ENCODE results near the gene STAB2.

STAB2 gene

GRCh38 chr12:103586132-103586531 is 941 bp upstream of the STAB2 start:
- Histone ChIP-seq H3K4me3 (ENCODE audit: insufficient read depth, low read length, poor library complexity, severe bottlenecking) (no peak overlapping the region), H3K79me2 (ENCODE audit: insufficient read depth, low read length) (no peaks in the 10 kb centered on the region), H3K36me3 (ENCODE audit: low read length) (no peaks in the 10 kb centered on the region), H3K9me3 (ENCODE audit: insufficient read depth, low read length) (no peaks in the 10 kb centered on the region), H3K9ac (ENCODE audit: low read length) (no peak overlapping the region), H3K27ac (ENCODE audit: low read depth, low read length) (no peak overlapping the region), H3F3A (ENCODE audit: insufficient read depth) (no peaks in the 10 kb centered on the region), H3K4me2 (ENCODE audit: low read depth, low read length, poor library complexity, severe bottlenecking) (no peak overlapping the region), H3K9me2 (replicated peaks; ENCODE audit: insufficient read depth, low read length) (no peaks in the 10 kb centered on the region), H3K27me3 (ENCODE audit: low read length) (no peaks in the 10 kb centered on the region), H2AFZ (ENCODE audit: low read depth, low read length, severe bottlenecking) (no peak overlapping the region), H4K20me1 (ENCODE audit: low read depth, low read length) (no peaks in the 10 kb centered on the region)
- TF ChIP-seq CTCF (IDR thresholded peaks at IDR 0.05; ENCODE audit: insufficient read depth, low read length, poor library complexity, severe bottlenecking) (no peak), EZH2phosphoT487 (conservative IDR thresholded peaks at IDR 0.05; ENCODE audit: low read length) (no peak)

- no peaks in the 10 kb centered on the region for H3K27me3 ChIP-seq (ENCODE audit: low read length)
- no peaks in the 10 kb centered on the region for H3K9me2 ChIP-seq (replicated peaks; ENCODE audit: insufficient read depth, low read length)
- H3K27ac ChIP-seq (ENCODE audit: low read depth, low read length) = no peak overlapping the region
- no peak overlapping the region for H3K4me3 ChIP-seq (ENCODE audit: insufficient read depth, low read length, poor library complexity, severe bottlenecking)
- no peaks in the 10 kb centered on the region for H3F3A ChIP-seq (ENCODE audit: insufficient read depth)
- H3K4me2 ChIP-seq (ENCODE audit: low read depth, low read length, poor library complexity, severe bottlenecking) = no peak overlapping the region
- no peak for TF ChIP-seq CTCF (IDR thresholded peaks at IDR 0.05; ENCODE audit: insufficient read depth, low read length, poor library complexity, severe bottlenecking)
- TF ChIP-seq EZH2phosphoT487 (conservative IDR thresholded peaks at IDR 0.05; ENCODE audit: low read length) = no peak
- no peak overlapping the region for H2AFZ ChIP-seq (ENCODE audit: low read depth, low read length, severe bottlenecking)
- H3K79me2 ChIP-seq (ENCODE audit: insufficient read depth, low read length) = no peaks in the 10 kb centered on the region
- H3K9me3 ChIP-seq (ENCODE audit: insufficient read depth, low read length) = no peaks in the 10 kb centered on the region
- no peaks in the 10 kb centered on the region for H3K36me3 ChIP-seq (ENCODE audit: low read length)
- no peak overlapping the region for H3K9ac ChIP-seq (ENCODE audit: low read length)
- no peaks in the 10 kb centered on the region for H4K20me1 ChIP-seq (ENCODE audit: low read depth, low read length)
Measured at GRCh38 chr12:103588680-103589079, 1.6 kb downstream of the STAB2 start.

- no peaks in the 10 kb centered on the region for H3K27me3 ChIP-seq (ENCODE audit: low read length)
- no peaks in the 10 kb centered on the region for H3K9me3 ChIP-seq (ENCODE audit: insufficient read depth, low read length)
- no peaks in the 10 kb centered on the region for H3K79me2 ChIP-seq (ENCODE audit: insufficient read depth, low read length)
- no peak overlapping the region for H3K27ac ChIP-seq (ENCODE audit: low read depth, low read length)
- no peak overlapping the region for H3K4me3 ChIP-seq (ENCODE audit: insufficient read depth, low read length, poor library complexity, severe bottlenecking)
- no peaks in the 10 kb centered on the region for H4K20me1 ChIP-seq (ENCODE audit: low read depth, low read length)
- TF ChIP-seq CTCF (IDR thresholded peaks at IDR 0.05; ENCODE audit: insufficient read depth, low read length, poor library complexity, severe bottlenecking) (no peak), EZH2phosphoT487 (conservative IDR thresholded peaks at IDR 0.05; ENCODE audit: low read length) (no peak)
- H3K36me3 ChIP-seq (ENCODE audit: low read length) = no peaks in the 10 kb centered on the region
- H2AFZ ChIP-seq (ENCODE audit: low read depth, low read length, severe bottlenecking) = no peak overlapping the region
- H3K4me2 ChIP-seq (ENCODE audit: low read depth, low read length, poor library complexity, severe bottlenecking) = no peak overlapping the region
- no peak overlapping the region for H3K9ac ChIP-seq (ENCODE audit: low read length)
- H3K9me2 ChIP-seq (replicated peaks; ENCODE audit: insufficient read depth, low read length) = no peaks in the 10 kb centered on the region
- H3F3A ChIP-seq (ENCODE audit: insufficient read depth) = no peaks in the 10 kb centered on the region
Measured at GRCh38 chr12:103589517-103589916, 2.4 kb downstream of the STAB2 start.

All from SU-DHL-6 (cell line).